SK-N-SH (cell line): Measurements from ENCODE around the gene ZFHX3.

ENCODE experiments used
- EP300 ChIP-seq, 2 experiments: IDR thresholded peaks; 2 replicates each; pipeline versions ENCODE4 v1.4.0 to v1.6.1; 2012; ENCODE audit warnings: borderline replicate concordance in 1 of 2, low read depth in 1 of 2, low read length in 1 of 2
- EZH2phosphoT487 ChIP-seq: fragments of 200-600 bp; sonication (generic); IDR thresholded peaks from 2 replicates; pipeline ENCODE4 v1.6.1; 2017; ENCODE audit warnings: low read depth, mixed run types, mild to moderate bottlenecking, antibody characterized with exemption, moderate library complexity, borderline replicate concordance
- FOXJ3 ChIP-seq: sonication (generic); formaldehyde crosslinking; IDR thresholded peaks from 2 replicates; pipeline ENCODE4 v1.5.1; 2020; ENCODE audit warnings: mild to moderate bottlenecking, missing genetic modification reagents
- FOXM1 ChIP-seq: IDR thresholded peaks from 2 replicates; pipeline ENCODE4 v1.4.0; 2012; ENCODE audit warnings: low read depth, mild to moderate bottlenecking
- GABPA ChIP-seq: IDR thresholded peaks from 2 replicates; pipeline ENCODE4 v1.4.0; 2012; ENCODE audit warnings: low read depth, mild to moderate bottlenecking
- JUND ChIP-seq: IDR thresholded peaks from 2 replicates; pipeline ENCODE4 v1.4.0; 2012
- NFIC ChIP-seq: IDR thresholded peaks from 2 replicates; pipeline ENCODE4 v1.4.0; 2012; ENCODE audit warnings: borderline replicate concordance
- RAD21 ChIP-seq: IDR thresholded peaks from 2 replicates; pipeline ENCODE4 v1.6.1; 2012; ENCODE audit warnings: mild to moderate bottlenecking, low read length
- TAF1 ChIP-seq: IDR thresholded peaks from 2 replicates; pipeline ENCODE4 v1.6.1; 2012; ENCODE audit warnings: low read depth, mild to moderate bottlenecking, low read length, moderate library complexity, borderline replicate concordance
- TF ChIP-seq, protein P1 (sequence below): fragments of 200-600 bp; sonication (generic); IDR thresholded peaks from 2 replicates; pipeline ENCODE4 v1.6.1; 2017; ENCODE audit warnings: antibody characterized with exemption, mild to moderate bottlenecking, moderate library complexity

DNA sequence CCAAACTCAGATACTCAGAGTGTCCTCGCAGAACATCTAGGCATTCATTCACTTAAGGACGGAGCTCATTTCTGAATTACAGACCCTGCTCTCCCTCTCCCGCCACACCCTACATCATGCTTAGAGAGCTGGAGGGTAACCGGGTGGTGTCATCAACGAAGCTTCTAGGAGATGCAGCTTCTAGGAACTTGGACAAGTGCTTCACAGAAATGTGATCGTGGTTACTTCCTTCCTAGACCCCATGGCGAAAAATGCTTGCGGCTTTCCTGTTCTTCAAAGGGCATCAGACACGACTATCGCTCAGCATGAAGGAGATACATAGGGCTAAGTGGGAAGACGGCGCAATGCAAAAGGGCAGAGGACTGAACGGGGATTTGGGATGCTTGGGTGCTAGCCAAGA, 126.8 kb downstream of the ZFHX3 start:
- TF ChIP-seq, protein P1, sequence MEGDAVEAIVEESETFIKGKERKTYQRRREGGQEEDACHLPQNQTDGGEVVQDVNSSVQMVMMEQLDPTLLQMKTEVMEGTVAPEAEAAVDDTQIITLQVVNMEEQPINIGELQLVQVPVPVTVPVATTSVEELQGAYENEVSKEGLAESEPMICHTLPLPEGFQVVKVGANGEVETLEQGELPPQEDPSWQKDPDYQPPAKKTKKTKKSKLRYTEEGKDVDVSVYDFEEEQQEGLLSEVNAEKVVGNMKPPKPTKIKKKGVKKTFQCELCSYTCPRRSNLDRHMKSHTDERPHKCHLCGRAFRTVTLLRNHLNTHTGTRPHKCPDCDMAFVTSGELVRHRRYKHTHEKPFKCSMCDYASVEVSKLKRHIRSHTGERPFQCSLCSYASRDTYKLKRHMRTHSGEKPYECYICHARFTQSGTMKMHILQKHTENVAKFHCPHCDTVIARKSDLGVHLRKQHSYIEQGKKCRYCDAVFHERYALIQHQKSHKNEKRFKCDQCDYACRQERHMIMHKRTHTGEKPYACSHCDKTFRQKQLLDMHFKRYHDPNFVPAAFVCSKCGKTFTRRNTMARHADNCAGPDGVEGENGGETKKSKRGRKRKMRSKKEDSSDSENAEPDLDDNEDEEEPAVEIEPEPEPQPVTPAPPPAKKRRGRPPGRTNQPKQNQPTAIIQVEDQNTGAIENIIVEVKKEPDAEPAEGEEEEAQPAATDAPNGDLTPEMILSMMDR = no peak
- no peak for TF ChIP-seq FOXJ3
- no peak for TF ChIP-seq TAF1
- TF ChIP-seq JUND = no peak
- TF ChIP-seq NFIC = no peak
- no peak for TF ChIP-seq EZH2phosphoT487
- no peak for TF ChIP-seq EP300 (IDR thresholded peaks at IDR 0.05; ENCODE audit: borderline replicate concordance in 1 of 2, low read depth in 1 of 2, low read length in 1 of 2)
- no peak for TF ChIP-seq GABPA
- no peak for TF ChIP-seq FOXM1
- no peak for TF ChIP-seq RAD21
